Neural crest cell (in vitro differentiated cells): ENCODE results near the gene NOTCH4. TPM values are rescaled to one million over a fixed set of nuclear protein-coding genes. Genes with fewer than 3 reads are reported as not detected.

Experiments used
- DNase-seq: peaks from one replicate; pipeline ENCODE4 v3.0.0; 2021; ENCODE audit warnings: low read depth, mixed read lengths, low spot score
- H3K27ac Mint-ChIP-seq: one replicate; pipeline ENCODE4 v1.8.0; 2021; ENCODE audit warnings: mild to moderate bottlenecking, mixed read lengths; ENCODE audit not compliant: unreplicated experiment
- H3K27me3 Mint-ChIP-seq: 2 replicates; pipeline ENCODE4 v1.8.0; 2021; ENCODE audit warnings: low read depth, mild to moderate bottlenecking, mixed read lengths
- H3K36me3 Mint-ChIP-seq: 2 replicates; pipeline ENCODE4 v1.8.0; 2021; ENCODE audit warnings: low read depth, mild to moderate bottlenecking, mixed read lengths
- H3K4me1 Mint-ChIP-seq: 2 replicates; pipeline ENCODE4 v1.8.0; 2021; ENCODE audit warnings: mixed read lengths
- H3K4me3 Mint-ChIP-seq: one replicate; pipeline ENCODE4 v1.8.0; 2021; ENCODE audit warnings: mild to moderate bottlenecking, mixed read lengths
- H3K9me3 Mint-ChIP-seq: 2 replicates; pipeline ENCODE4 v1.8.0; 2021; ENCODE audit warnings: mixed read lengths
- CTCF ChIP-seq: fragments of 200-600 bp; sonication (generic); conservative IDR thresholded peaks from 2 replicates; pipeline ENCODE4 v1.5.0; 2021; ENCODE audit warnings: antibody characterized with exemption, mild to moderate bottlenecking
- total RNA-seq: library from RNA; stranded (reverse); gene quantifications from 2 replicates; pipeline ENCODE4 v1.2.1, GENCODE V29; 2021

NOTCH4 gene
- total RNA-seq, 1 donor from 2014 or later = 5.6 TPM

- H3K4me1 Mint-ChIP-seq = peaks cover 27% of the 10 kb centered on the region
- DNase-seq = no peak
- H3K36me3 Mint-ChIP-seq = no peaks in the 10 kb centered on the region
- no peak overlapping the region for H3K4me3 Mint-ChIP-seq
- H3K27me3 Mint-ChIP-seq = peaks cover 3% of the 10 kb centered on the region
- peaks cover 3% of the 10 kb centered on the region for H3K9me3 Mint-ChIP-seq
- TF ChIP-seq CTCF = no peak
- H3K27ac Mint-ChIP-seq = peak overlapping the region; percentile 22
Observed at GRCh38 chr6:32200711-32201475, 23.0 kb downstream of the NOTCH4 start.

GRCh38 chr6:32198866-32199265, 25.0 kb downstream of the NOTCH4 start:
- DNase-seq = no peak
- Mint-ChIP-seq H3K36me3 (no peaks in the 10 kb centered on the region), H3K27me3 (no peaks in the 10 kb centered on the region), H3K27ac (peak overlapping the region; percentile 19), H3K9me3 (no peaks in the 10 kb centered on the region), H3K4me3 (no peak overlapping the region), H3K4me1 (peaks cover 43% of the 10 kb centered on the region)
- TF ChIP-seq CTCF = no peak

GRCh38 chr6:32198345-32198696, 25.5 kb downstream of the NOTCH4 start:
- Mint-ChIP-seq H3K27ac (no peak overlapping the region), H3K4me1 (peaks cover 45% of the 10 kb centered on the region), H3K27me3 (no peaks in the 10 kb centered on the region)

GRCh38 chr6:32196682-32197616, 26.9 kb downstream of the NOTCH4 start:
- DNase-seq = no peak
- peak overlapping the region; percentile 98 for H3K4me3 Mint-ChIP-seq
- H3K9me3 Mint-ChIP-seq = no peaks in the 10 kb centered on the region
- no peaks in the 10 kb centered on the region for H3K27me3 Mint-ChIP-seq
- peak overlapping the region; percentile 100 for H3K27ac Mint-ChIP-seq
- H3K4me1 Mint-ChIP-seq = peaks cover 48% of the 10 kb centered on the region
- TF ChIP-seq CTCF = no peak
- H3K36me3 Mint-ChIP-seq = no peaks in the 10 kb centered on the region

More at GRCh38 chr6:32198345-32198696, 25.5 kb downstream of the NOTCH4 start:
- no peaks in the 10 kb centered on the region for H3K9me3 Mint-ChIP-seq
- no peak for TF ChIP-seq CTCF
- no peaks in the 10 kb centered on the region for H3K36me3 Mint-ChIP-seq
- DNase-seq = no peak
- no peak overlapping the region for H3K4me3 Mint-ChIP-seq

GRCh38 chr6:32195902-32196681, 27.8 kb downstream of the NOTCH4 start:
- Mint-ChIP-seq H3K4me1 (peaks cover 53% of the 10 kb centered on the region), H3K36me3 (no peaks in the 10 kb centered on the region), H3K27ac (peak overlapping the region; percentile 100), H3K9me3 (no peaks in the 10 kb centered on the region), H3K27me3 (no peaks in the 10 kb centered on the region), H3K4me3 (peak overlapping the region; percentile 98)
- TF ChIP-seq CTCF = no peak
- peak; percentile 85 for DNase-seq
